ENCODE measurements around the gene LTBP4. TPM values are rescaled to one million over a fixed set of nuclear protein-coding genes. Genes with fewer than 3 reads are reported as not detected.
A peak's percentile ranks its signal among the peaks of the same experiment; 100 is the strongest.
"Not testable (repeated sequence)": the region's sequence is repeated elsewhere in the genome, so short reads cannot be mapped to it uniquely, and the experiment has no call there.

LTBP4 gene
- polyA plus RNA-seq, 12 donors: 146 to 328 (median 194) TPM; not detected in 1

GRCh38 chr19:40624369-40625153 lies 23.4 kb downstream of the LTBP4 start:
- not testable (repeated sequence) for DNase-seq

GRCh38 chr19:40625406-40626120 lies 24.4 kb downstream of the LTBP4 start:
- DNase-seq: no peak

- DNase-seq: no peak
Measured at GRCh38 chr19:40626918-40627317, 25.7 kb downstream of the LTBP4 start.

- DNase-seq: no peak
Measured at GRCh38 chr19:40627486-40628279, 26.5 kb downstream of the LTBP4 start.

GRCh38 chr19:40629346-40629745 lies 28.2 kb downstream of the LTBP4 start:
- DNase-seq: no peak

- no peak for DNase-seq
Measured at GRCh38 chr19:40630571-40631160, 29.5 kb downstream of the LTBP4 start.

GRCh38 chr19:40632311-40633036 lies 31.3 kb downstream of the LTBP4 start:
- DNase-seq: no peak

- no peak for DNase-seq
Measured at GRCh38 chr19:40633207-40633606, 32.0 kb downstream of the LTBP4 start.

GRCh38 chr19:40638327-40638726 lies 37.2 kb downstream of the LTBP4 start:
- DNase-seq: no peak

- DNase-seq: no peak
Measured at GRCh38 chr19:40639638-40639982, 38.4 kb downstream of the LTBP4 start.

GRCh38 chr19:40640744-40641143 lies 39.6 kb downstream of the LTBP4 start:
- DNase-seq: no peak

- peak; percentile 59 for DNase-seq
Measured at GRCh38 chr19:40641281-40641680, 40.1 kb downstream of the LTBP4 start.

GRCh38 chr19:40642051-40642706 lies 41.0 kb downstream of the LTBP4 start:
- DNase-seq: no peak

GRCh38 chr19:40642757-40643305 lies 41.7 kb downstream of the LTBP4 start:
- DNase-seq: no peak

- no peak for DNase-seq
Measured at GRCh38 chr19:40646743-40647254, 45.6 kb downstream of the LTBP4 start.

- DNase-seq: not testable (repeated sequence)
Measured at GRCh38 chr19:40649903-40650675, 48.9 kb downstream of the LTBP4 start.

GRCh38 chr19:40650749-40651305 lies 49.7 kb downstream of the LTBP4 start:
- DNase-seq: no peak

- not testable (repeated sequence) for DNase-seq
Measured at GRCh38 chr19:40652303-40652702, 51.1 kb downstream of the LTBP4 start.

- DNase-seq: not testable (repeated sequence)
Measured at GRCh38 chr19:40655684-40656083, 54.5 kb downstream of the LTBP4 start.

Data from muscle of arm (tissue), 12 donors.